Smooth muscle cell of bladder (primary cell): ENCODE data around the gene TMEM117. TPM values are rescaled to one million over a fixed set of nuclear protein-coding genes. Genes with fewer than 3 reads are reported as not detected.

Source experiments
- total RNA-seq: library from RNA; depleted of rRNA; stranded (reverse); fragments of >200 nt; gene quantifications from 2 replicates; pipeline ENCODE4 v1.2.3, GENCODE V29; 2014

Gene TMEM117
- 8.2 and 11.8 TPM in 2 replicates for total RNA-seq

DNA sequence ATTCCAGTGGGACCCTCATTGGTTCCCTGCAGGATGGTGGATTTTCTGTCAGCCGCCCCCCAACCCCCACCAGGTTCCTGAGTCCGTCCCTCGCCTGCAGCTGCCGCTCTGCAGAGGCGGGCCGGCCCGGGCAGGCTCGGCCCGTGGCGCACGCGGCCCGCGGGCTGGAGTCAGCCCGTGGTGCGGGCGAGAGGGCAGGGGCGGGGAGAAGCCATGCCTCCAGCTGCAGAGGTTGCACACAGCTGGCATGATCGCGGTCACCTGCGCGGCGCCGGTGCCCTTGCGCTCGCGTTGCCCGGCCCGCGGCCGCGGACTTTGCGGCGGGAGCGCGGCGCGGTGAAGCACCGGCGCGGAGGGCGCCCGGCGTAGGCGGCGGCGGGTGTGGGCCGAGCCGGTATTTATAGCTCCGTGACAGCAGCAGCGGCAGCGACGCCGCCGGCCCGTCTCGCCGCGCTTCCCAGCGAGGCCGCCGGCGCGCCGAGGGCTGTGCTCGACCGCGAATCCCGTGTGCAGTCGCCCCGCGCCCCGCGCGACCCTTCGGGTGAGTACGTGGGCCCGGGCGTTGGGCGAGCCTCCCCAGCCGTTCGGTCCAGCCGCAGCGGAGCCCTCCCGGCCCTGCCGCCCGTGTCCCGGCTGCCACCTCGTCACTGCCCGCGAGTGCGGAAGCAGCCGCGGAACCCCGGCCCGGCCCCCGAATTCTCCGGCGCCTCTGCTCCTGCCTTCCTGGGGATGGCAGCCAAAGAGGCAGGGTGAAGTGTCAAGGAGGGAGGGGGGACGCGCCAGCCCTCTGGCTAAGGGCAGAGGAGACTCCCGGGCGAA, at the start of gene TMEM117:
TMEM117 (plus strand) TSS at position 426 of the 819 bp plus-strand sequence.

GRCh38 chr12:43805860-43806736, 29.8 kb upstream of the TMEM117 start, which contains the start of gene TWF1:
Gene TWF1 (minus strand): TSS chr12:43806317. CDS start chr12:43806245, 72 bp downstream.

Other genes starting within 250 kb of the TMEM117 start
- gene PUS7L, start 77.3 kb upstream of the TMEM117 start, total RNA-seq = 16.8 and 19.4 TPM in 2 replicates
- gene IRAK4, start 77.1 kb upstream of the TMEM117 start, total RNA-seq = 17.6 and 19.8 TPM in 2 replicates
- 144 and 146 TPM in 2 replicates for gene TWF1, start 29.8 kb upstream of the TMEM117 start, total RNA-seq